Ovary (tissue), 3 donors: ENCODE data around the gene NANOS1.

Experiments used
- CTCF ChIP-seq, 3 donors: fragments of 450-650 bp in 2 of 3; fragments of 200-600 bp in 1 of 3; IDR thresholded peaks; one replicate each; pipeline versions ENCODE4 v1.5.1 to v1.8.0; 2016 to 2022; ENCODE audit warnings: antibody characterized with exemption in 3 of 3, mild to moderate bottlenecking in 1 of 3
- POLR2A ChIP-seq: fragments of 450-650 bp; IDR thresholded peaks from one replicate; pipeline ENCODE4 v1.6.1; 2017; ENCODE audit warnings: antibody characterized with exemption, mild to moderate bottlenecking, moderate library complexity
- donor health status: DM: no; HTN: no; CAD: no.

- TF ChIP-seq CTCF (IDR thresholded peaks at IDR 0.05), result no peak
- no peak for TF ChIP-seq POLR2A
Measured at GRCh38 chr10:118995739-118996138, 33.8 kb upstream of the NANOS1 start.
